Effector memory CD4-positive, alpha-beta T cell (primary cell): ENCODE results near the gene CDKN2AIP.

Experiments used
- DNase-seq, 3 donors: peaks; one replicate each; pipeline ENCODE4 v3.0.0-alpha.2; 2020
- H3K27ac ChIP-seq: 2 replicates; pipeline ENCODE4 v1.7.0; 2013; ENCODE audit warnings: mild to moderate bottlenecking, low read length, moderate library complexity; ENCODE audit not compliant: insufficient read depth, poor library complexity, severe bottlenecking
- H3K27me3 ChIP-seq: replicated peaks from 2 replicates; pipeline ENCODE4 v1.7.0; 2013; ENCODE audit warnings: mild to moderate bottlenecking, low read length; ENCODE audit not compliant: insufficient read depth, control insufficient read depth, poor library complexity, severe bottlenecking
- H3K36me3 ChIP-seq: 2 replicates; pipeline ENCODE4 v1.7.0; 2013; ENCODE audit warnings: mild to moderate bottlenecking, low read length, moderate library complexity; ENCODE audit not compliant: control insufficient read depth, insufficient read depth
- H3K4me1 ChIP-seq: 2 replicates; pipeline ENCODE4 v1.7.0; 2013; ENCODE audit warnings: low read length, mild to moderate bottlenecking; ENCODE audit not compliant: control insufficient read depth, insufficient read depth, poor library complexity, severe bottlenecking
- H3K4me3 ChIP-seq: 2 replicates; pipeline ENCODE4 v1.7.0; 2013; ENCODE audit warnings: low read length, low read depth, mild to moderate bottlenecking; ENCODE audit not compliant: insufficient read depth, poor library complexity, severe bottlenecking
- H3K9me3 ChIP-seq: 2 replicates; pipeline ENCODE4 v1.7.0; 2013; ENCODE audit warnings: mild to moderate bottlenecking, low read length, moderate library complexity; ENCODE audit not compliant: control insufficient read depth

CDKN2AIP gene

GRCh38 chr4:183485411-183486160, 41.1 kb downstream of the CDKN2AIP start:
- Histone ChIP-seq H3K4me3 (no peak overlapping the region), H3K9me3 (no peaks in the 10 kb centered on the region), H3K4me1 (no peaks in the 10 kb centered on the region), H3K27ac (no peak overlapping the region), H3K36me3 (no peaks in the 10 kb centered on the region), H3K27me3 (no peaks in the 10 kb centered on the region)
- no peak for DNase-seq

- DNase-seq, result no peak
- no peak overlapping the region for H3K27ac ChIP-seq
- H3K9me3 ChIP-seq, result no peaks in the 10 kb centered on the region
- no peak overlapping the region for H3K4me3 ChIP-seq
- no peaks in the 10 kb centered on the region for H3K36me3 ChIP-seq
- H3K27me3 ChIP-seq, result no peaks in the 10 kb centered on the region
- no peaks in the 10 kb centered on the region for H3K4me1 ChIP-seq
Measured at GRCh38 chr4:183492791-183493222, 48.4 kb downstream of the CDKN2AIP start.

GRCh38 chr4:183493246-183493645, 48.8 kb downstream of the CDKN2AIP start:
- Histone ChIP-seq H3K27ac (no peak overlapping the region), H3K9me3 (no peaks in the 10 kb centered on the region), H3K27me3 (no peaks in the 10 kb centered on the region), H3K36me3 (no peaks in the 10 kb centered on the region), H3K4me1 (no peaks in the 10 kb centered on the region), H3K4me3 (no peak overlapping the region)
- DNase-seq, result no peak

- DNase-seq, result no peak
- Histone ChIP-seq H3K27ac (no peak overlapping the region), H3K4me3 (no peak overlapping the region), H3K4me1 (no peaks in the 10 kb centered on the region), H3K27me3 (no peaks in the 10 kb centered on the region), H3K36me3 (no peaks in the 10 kb centered on the region), H3K9me3 (no peaks in the 10 kb centered on the region)
Measured at GRCh38 chr4:183495184-183495583, 50.7 kb downstream of the CDKN2AIP start.
